Gastrocnemius medialis (tissue), 4 donors: ENCODE measurements around the gene FCHO2.
"Not testable (repeated sequence)": the region's sequence is repeated elsewhere in the genome, so short reads cannot be mapped to it uniquely, and the experiment has no call there.

Source experiments
- POLR2A ChIP-seq, 2 donors: fragments of 450-650 bp; IDR thresholded peaks; one replicate each; pipeline ENCODE4 v1.6.1; 2017; ENCODE audit warnings: antibody characterized with exemption in 2 of 2, mild to moderate bottlenecking in 2 of 2, moderate library complexity in 2 of 2
- TF ChIP-seq, protein P1 (sequence below), 5 experiments: fragments of 450-650 bp in 3 of 5; fragments of 200-600 bp in 2 of 5; sonication (generic) in 2 of 5; IDR thresholded peaks in 4 of 5; conservative IDR thresholded peaks in 1 of 5; 1 replicate in 4 of 5; 2 replicates in 1 of 5; pipeline ENCODE4 v1.5.1; 2016 to 2019; ENCODE audit warnings: antibody characterized with exemption in 5 of 5, mild to moderate bottlenecking in 3 of 5, moderate library complexity in 3 of 5

DNA sequence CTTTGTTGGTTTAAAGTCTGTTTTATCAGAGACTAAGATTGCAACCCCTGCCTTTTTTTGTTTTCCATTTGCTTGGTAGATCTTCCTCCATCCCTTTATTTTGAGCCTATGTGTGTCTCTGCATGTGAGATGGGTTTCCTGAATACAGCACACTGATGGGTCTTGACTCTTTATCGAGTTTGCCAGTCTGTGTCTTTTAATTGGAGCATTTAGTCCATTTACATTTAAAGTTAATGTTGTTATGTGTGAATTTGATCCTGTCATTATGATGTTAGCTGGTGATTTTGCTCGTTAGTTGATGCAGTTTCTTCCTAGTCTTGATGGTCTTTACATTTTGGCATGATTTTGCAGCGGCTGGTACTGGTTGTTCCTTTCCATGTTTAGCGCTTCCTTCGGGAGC is 18.6 kb downstream of the FCHO2 start:
- TF ChIP-seq, protein P1, sequence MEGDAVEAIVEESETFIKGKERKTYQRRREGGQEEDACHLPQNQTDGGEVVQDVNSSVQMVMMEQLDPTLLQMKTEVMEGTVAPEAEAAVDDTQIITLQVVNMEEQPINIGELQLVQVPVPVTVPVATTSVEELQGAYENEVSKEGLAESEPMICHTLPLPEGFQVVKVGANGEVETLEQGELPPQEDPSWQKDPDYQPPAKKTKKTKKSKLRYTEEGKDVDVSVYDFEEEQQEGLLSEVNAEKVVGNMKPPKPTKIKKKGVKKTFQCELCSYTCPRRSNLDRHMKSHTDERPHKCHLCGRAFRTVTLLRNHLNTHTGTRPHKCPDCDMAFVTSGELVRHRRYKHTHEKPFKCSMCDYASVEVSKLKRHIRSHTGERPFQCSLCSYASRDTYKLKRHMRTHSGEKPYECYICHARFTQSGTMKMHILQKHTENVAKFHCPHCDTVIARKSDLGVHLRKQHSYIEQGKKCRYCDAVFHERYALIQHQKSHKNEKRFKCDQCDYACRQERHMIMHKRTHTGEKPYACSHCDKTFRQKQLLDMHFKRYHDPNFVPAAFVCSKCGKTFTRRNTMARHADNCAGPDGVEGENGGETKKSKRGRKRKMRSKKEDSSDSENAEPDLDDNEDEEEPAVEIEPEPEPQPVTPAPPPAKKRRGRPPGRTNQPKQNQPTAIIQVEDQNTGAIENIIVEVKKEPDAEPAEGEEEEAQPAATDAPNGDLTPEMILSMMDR (IDR thresholded peaks at IDR 0.05 in 4 of 5, conservative IDR thresholded peaks at IDR 0.05 in 1 of 5): not testable (repeated sequence)
- TF ChIP-seq POLR2A (IDR thresholded peaks at IDR 0.05): not testable (repeated sequence)
